NCI-H748 (cell line): Measurements from ENCODE around the gene EFHC2.

Experiments
- DNase-seq: peaks from one replicate; lab custom pipeline; 2025; ENCODE audit not compliant: unreplicated experiment; lab: John Stamatoyannopoulos, UW

Gene EFHC2, protein sequence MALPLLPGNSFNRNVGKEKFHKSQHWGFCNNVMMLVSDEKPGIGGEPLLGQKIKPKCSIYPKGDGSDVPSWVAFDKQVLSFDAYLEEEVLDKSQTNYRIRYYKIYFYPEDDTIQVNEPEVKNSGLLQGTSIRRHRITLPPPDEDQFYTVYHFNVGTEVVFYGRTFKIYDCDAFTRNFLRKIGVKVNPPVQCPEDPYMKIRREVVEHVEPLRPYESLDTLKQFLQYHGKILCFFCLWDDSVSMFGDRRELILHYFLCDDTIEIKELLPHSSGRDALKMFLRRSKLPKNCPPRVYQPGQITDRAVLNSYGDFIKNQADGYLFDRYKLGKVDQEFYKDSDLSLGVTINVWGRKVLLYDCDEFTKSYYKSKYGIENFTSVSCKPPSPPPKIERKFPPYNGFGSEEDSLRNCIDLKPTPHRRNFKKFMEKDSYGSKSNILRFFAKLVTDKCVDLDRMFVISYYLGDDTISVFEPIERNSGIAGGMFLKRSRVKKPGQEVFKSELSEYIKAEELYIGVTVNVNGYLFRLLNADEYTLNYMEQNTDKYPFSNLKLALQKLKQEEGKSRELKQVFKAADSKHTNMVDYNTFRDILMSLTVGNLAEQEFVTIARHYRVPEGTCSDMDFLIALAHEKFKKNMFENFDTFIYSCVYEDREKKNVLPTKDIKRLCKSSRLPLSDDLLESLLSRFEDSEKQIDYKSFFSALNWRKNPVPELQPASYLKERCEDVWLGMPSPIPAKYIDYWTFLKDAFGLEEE

DNA sequence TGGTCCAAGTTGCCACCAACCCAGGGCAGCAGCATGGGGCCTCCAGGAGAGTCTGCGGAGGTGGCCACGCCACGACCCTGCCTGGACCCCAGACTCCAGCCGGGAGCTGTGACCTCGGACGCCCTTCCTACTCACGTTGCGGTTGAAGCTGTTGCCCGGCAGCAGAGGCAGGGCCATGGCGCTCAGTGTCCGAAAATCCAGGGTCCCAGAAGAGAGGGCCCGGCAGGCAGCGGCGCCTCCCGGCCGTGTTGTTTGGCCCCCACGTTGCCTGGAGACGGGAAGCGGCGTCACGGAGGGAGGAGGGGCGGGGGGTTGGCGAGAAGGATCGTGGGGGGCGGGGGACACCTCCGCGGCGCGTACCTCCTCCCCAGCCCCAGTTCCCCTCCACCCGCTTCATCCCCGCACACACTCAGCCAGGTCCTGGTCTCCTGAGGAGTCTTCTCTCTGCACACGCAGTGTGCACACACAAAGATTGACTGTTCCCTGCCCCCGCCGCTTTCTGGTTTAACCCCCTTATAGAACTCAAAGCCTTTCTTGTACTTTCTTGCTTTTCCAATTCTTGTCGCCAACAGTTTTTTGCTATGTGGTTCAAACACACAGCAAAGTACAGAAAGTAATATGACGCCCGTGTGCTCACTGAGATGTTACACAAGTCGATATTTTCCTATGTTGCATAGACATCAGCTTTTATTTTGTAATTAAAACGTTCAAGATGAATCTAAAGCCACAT, at the start of gene EFHC2:
TSS of gene EFHC2 (minus strand) at position 261 of the 730 bp plus-strand sequence. CDS start at position 177, 84 bp downstream.
- DNase-seq, result peak; percentile 54

DNA sequence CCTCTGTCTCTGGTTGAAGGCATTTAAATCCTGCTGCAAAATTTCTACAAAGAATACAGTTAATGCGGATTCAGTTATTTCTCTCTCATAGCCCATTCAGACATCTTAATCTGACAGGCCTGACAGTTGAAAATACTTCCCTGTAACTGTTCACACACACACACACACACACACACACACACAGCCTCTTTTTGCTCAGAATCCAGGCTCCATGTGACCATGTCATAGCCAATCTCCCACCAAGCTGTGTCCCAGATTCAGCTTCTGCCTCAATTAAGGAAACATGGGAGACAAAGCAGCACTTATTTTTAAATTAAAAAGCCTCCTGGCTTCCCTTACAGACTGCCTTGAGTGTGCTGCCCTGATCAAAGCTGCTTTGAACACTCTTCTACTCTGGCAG, 49.3 kb upstream of the EFHC2 start:
- no peak for DNase-seq

DNA sequence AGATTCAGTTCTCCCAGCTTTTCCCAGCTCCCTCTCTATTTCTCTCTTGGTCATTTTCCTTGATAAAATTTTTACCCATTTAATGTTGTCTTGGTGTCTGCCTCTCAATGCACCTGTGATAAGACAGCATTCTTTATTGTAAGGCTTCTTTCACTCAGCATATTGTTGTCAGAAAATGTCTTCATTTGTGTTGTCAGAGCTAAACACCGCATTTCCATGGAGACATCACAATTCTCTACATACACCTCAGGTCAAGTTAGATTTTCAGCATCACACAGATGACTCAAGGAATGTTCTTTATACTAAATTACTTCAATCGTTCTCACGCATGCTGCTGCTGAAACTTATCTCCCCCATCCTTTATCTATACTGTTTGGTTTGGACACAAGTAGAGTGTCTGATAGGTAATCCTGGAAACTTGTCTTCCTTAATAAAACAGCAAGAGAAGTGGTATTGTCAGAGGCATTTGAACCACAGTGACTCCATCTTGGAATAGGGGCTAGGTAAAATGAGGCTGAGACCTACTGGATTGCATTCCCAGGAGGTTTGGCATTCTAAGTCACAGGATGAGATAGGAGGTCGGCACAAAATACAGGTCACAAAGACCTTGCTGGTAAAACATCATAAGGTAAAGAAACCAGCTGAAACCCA, 41.3 kb upstream of the EFHC2 start:
- no peak for DNase-seq

DNA sequence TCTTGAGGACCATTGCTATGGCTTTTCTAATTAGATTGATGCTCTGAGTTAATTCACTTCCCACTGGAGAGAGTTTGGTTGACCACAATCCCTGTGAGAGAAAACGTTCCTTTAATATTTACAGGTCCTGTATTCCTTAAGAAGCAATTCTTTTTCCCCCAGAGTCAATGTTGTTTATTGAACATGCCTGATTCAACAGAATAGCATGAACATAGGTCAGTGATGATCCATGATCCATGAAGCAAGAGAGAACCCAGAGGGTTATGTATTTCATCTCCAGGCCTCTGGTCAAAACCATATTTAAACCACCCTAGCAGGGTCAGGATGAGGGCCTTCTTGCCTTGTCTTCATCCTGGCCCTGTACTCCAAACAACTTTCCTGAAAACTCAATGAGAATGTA, 39.4 kb upstream of the EFHC2 start:
- DNase-seq, result no peak

DNA sequence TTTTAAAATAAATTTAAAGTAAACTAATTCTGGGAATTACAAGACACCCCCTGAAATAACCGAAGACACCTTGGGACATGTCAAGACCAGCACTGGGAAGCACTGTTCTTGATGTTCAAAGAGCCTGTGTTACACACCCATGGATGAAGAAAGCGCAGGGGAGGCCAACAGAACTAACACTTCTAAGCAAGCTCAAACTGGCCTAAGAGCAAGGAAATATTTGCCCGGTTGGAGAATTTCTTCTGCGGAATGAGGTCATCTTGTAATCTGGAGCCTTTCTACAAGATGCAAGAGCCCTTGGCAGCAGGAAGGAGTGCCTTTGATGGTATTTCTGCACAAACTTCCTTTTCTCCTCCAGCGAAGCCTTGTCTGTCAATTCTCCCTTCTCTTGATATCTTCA, 9.3 kb upstream of the EFHC2 start:
- no peak for DNase-seq

DNA sequence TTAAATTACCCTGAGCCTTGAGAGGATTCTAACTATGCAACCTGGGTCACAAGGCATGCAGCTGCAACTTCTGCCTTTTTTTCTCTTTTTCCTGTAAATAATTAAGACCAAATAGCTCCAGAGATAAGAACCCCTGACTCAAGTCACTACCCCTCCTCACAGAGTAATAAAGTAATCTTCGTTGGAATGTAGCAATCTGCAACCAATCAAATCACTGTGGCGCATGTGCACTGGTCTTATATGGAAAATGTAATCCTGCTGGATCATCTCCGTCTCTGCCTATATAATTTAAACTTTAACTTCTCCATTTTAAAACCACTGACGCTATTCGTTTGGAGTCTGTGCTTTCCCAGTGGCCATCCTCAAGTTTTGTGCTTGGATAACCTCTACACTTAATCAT, 6.1 kb upstream of the EFHC2 start:
- no peak for DNase-seq

DNA sequence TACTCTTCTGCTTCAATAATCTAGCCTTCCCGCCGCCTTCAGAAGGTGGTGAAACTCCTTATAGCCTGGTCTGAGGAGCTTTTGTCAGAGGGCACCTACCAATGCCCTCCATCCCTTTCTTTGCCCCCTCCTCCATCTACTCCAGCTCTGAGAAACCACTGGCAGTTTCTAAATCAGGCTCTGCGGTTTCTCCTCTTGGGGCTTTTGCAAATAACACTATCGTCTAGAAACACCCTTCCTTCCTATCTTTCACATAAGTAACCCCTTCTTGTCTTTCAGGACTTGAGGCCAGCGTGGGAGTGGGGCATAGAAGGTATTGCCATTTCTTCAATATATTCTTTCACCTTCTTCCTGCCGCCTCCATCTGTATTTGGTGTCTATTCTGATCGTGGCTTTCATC, 1.2 kb upstream of the EFHC2 start:
- no peak for DNase-seq

DNA sequence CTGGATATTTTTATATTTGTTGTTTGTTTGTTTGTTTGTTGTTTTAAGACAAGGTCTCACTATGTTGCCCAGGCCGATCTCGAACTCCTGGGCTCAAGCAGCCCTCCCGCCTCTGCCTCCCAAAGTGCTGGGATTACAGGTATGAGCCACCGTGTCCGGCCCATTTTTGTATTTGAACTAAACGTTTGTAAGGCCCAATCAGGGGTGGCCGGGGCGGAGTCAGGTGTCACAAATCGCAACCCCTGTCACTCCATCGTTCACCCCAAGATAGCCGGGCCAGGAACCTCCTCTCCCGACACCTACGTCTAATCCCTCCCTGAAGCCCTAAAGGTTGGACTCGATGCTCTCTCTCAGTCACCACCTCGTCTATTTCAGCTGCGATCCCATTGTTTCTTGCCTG, 722 bp upstream of the EFHC2 start:
- no peak for DNase-seq

DNA sequence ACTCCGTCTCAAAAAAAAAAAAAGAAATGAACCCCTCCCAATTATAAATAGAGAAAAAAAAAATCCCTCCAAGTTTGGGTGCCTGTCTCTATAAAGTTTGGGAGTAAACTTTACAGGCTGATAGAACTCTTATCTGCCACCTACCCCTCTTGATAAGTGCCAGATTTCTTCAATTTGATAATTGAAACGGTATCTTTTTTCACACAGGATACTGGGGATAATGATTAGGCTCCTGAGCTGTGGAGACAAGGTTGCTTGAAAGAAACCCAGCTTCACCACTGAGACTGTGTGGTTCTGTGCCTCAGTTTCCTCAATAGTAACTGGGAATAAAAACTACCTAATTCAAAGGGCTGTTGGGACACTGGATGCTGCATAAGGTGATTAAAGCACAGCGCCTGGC, 606 bp downstream of the EFHC2 start:
- no peak for DNase-seq

DNA sequence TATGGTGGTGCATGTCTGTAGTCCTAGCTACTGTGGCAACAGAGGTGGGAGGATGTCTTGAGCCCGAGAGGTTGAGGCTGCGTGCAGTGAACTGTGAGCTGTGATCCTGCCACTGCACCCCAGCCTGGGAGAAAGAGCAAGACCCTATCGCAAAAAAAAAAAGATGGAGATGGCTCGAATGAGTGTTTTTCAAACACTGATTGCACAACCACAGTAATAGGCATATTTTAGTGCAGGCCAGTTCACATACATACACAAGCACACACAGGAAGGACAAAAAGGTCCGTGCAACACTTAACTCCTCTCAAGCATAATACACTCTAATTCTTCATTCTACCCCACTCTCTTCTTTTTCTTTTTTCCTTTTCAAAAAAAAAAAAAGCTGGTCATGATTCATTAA, 5.1 kb downstream of the EFHC2 start:
- no peak for DNase-seq

DNA sequence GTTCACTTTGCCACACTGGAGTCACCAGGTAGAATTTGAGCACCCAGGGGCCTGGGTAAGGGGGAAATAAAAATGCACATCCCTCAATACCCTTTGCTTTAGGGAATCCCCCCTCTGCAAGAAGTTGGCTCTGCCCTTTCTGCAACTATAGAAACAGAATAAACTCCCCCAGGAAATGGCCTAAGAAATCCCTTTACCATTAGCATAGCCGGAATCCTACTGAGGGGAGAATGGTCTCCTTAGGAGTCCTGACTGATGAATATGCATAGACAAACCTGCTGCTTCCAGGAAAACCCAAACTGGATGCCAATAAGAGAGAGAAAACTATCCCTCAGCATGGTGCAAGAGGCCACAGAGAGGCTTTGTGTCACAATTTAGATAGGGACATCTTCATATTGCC, 11.0 kb downstream of the EFHC2 start:
- no peak for DNase-seq

DNA sequence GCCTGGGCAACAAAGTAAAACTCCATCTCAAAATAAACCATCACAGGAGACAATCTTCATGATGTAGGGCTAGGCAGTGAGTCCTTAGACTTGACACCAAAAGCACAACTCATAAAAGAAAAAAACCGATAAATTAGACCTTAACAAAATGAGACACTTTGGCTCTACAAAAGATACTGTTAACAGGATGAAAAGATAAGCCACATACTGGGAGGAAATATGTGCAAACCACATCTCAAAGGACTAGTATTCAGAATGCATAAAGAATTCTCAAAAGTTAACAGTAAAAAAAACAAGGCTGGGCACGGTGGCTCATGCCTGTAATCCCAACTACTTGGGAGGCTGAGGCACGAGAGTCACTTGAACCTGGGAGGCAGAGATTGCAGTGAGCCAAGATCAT, 13.2 kb downstream of the EFHC2 start:
- no peak for DNase-seq

DNA sequence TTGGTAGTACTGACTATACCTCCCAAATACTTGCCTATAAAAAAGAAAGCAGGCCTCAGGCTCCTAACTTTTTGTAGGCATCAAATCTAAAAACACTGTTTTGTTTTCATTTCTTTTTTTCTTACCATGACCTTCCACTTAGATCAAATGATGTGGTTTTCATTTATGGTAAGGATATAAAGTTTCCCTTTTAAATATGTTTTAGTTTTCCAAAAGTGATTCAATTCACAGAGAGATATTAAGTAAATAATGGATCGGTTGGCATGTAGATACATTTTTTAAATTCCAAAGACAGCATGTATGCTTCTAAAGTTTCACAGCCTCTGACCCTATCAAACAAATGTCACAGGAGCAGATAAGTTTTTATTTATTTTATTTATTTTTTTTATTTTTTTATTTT, 23.9 kb downstream of the EFHC2 start:
- no peak for DNase-seq

DNA sequence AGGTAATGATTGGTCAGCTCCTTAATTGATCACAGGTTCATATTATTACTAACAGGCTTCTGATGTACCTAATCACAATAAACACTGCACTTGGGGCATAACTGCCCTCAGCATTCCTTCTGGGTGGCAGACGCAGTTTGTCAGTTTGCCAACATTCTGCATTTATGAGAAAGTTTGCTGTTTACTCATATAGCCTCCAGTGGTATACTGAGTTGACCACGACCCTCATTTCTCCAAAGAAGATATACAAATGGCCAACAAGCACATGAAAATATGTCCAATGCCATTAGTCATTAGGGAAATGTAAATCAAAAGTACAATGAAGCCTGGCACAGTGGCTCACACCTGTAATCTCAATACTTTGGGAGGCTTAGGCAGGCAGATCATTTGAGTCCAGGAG, 26.3 kb downstream of the EFHC2 start:
- no peak for DNase-seq

DNA sequence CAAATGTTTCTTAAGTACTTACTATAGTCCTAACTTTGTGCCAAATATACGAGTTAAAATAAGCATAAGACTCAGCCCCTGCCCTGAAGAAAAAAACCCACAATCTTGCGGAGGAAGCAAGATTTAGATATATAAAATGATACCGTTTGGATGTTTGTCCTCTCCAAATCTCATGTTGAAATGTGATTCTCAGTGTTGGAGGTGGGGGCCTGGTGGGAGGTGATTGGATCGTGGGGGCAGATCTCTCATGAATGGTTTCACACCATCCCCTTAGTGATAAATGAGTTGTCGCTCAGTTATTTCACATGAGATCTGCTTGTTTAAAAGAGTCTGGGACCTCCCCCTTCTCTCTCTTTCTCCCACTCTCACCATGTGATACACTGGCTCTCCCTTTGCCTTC, 28.7 kb downstream of the EFHC2 start:
- DNase-seq, result no peak

DNA sequence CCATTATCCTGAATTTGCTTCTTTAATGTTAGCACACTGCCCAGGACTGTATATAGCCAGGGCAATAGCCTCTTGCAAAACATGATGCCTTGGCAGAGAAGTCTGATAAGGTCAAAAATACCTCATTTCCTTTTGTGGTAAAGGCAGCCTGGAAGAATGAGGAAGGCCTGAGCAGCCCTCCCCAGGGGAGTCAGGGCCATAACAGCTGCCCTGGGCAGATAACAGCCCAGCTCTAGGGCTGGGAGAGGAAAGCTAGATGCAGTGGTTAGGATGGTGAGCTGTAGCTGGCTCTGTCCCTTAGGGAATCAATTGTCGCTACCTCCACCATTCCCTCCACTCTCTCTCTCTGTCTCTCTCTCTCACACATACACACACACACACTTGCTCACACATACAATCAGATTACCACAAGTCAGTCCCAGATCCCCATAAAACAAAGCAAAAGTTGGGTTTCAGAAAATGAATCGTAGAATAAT, 29.2 kb downstream of the EFHC2 start:
- no peak for DNase-seq

DNA sequence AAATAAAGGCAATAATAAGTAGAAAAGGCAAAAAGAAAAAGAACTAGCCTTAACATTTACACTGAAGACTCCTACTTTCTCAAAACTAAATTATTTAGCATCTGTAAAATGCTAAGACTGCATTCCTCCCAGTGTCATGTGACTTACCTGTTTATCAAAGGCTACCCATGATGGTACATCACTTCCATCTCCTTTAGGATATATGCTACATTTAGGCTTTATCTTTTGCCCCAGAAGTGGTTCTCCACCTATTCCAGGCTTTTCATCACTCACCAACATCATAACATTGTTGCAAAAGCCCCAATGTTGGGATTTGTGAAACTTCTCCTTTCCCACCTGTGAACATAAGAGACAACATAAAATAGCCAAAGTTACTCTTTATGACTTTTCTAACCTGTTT, 31.1 kb downstream of the EFHC2 start:
- DNase-seq, result no peak

DNA sequence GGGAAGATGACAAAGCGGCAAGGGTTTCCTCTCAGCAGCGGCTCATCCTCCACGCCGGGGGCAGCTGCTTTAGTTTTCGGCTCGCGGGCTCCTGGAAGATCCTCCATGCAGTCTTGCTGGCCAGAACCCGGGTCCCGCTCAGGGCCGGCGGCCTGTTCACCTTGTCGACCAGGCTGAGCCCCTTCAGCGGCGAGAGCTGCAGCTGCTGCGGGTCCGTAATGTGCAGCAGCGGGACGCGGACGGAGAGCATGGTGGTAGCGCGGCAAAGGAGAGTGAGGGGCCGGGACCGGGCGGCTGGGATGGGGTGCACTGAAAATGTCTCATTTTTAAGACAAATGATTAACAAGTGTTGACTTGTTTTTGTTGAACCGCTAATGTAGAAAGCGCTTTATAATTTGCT, 33.2 kb downstream of the EFHC2 start:
- no peak for DNase-seq

DNA sequence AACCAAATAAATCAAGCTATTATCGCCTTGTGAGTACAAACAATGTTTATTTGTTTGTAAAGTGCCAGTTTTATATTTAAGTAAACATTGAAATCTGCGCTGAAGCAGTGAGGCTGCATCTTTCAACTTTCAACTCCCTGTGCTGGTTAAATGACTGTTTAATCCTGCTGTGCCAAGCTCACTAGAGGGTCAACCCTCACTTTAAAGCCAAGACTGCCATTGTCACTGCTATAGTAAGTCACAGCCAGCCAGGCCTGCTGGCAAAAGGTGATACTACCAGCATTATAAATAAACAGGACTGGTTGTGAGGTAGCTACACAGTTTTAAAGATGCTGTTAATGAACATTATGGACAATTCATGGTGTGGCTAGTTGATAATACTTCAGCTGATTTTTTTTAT, 34.6 kb downstream of the EFHC2 start:
- DNase-seq, result peak; percentile 88

DNA sequence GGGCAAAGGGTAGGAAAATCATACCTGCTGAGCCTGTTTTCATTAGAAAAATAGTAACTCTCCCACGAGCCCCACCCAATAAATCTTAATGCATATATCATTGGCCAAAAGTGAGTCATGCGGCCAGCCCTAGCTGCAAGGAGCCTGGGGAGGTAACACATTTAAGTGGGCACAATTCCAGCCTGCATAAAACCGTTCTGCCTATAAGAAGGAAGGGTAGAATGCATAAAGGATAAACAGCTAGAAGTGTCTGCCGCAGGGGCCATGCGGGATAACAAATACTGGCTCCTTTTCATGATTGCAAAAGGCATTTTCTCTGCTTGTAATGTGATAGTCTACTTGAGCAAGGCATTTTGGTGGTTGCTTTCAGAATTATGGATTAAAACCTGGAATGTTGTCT, 37.1 kb downstream of the EFHC2 start:
- DNase-seq, result peak; percentile 95

DNA sequence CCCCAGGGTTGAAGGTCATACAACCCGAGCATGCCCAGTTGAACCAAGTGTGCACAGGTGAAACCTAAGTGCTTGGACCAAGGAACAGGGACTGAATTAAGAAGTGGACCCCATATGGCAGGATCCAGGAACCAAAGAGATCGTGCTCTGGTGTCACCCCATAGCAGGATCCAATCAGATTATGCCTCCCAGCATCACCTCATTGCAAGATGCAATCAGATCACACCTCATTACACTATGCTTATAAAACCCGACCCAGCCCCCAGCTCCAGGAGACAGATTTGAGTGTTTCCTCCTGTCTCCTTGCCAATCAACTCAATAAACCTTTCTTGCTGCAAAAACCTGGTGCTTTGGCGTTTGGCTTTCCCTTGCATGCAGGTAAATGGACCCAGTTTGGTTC, 37.6 kb downstream of the EFHC2 start:
- DNase-seq, result peak; percentile 95
